A549 treated with dexamethasone at 1 μM for 4 hours (cell line): Measurements from ENCODE around the gene MRPL43. TPM values are rescaled to one million over a fixed set of nuclear protein-coding genes. Genes with fewer than 3 reads are reported as not detected.

Experiments used
- total RNA-seq: library from RNA; stranded (reverse); fragments of 200-300 nt; extraction: Qiagen RNA extraction; gene quantifications from 5 replicates; pipeline ENCODE4 v1.2.3, GENCODE V29; 2022

MRPL43 gene
- 76.4 to 97.7 TPM (median 92.4 TPM) in 5 replicates for total RNA-seq

GRCh38 chr10:100986952-100987684 is at the start of gene MRPL43, which contains the start of gene TWNK:
TSS of gene MRPL43 (minus strand) at chr10:100987497. CDS start at chr10:100987443, 54 bp downstream.
TSS of gene TWNK (plus strand) at chr10:100987543. CDS start at chr10:100988211, 668 bp downstream.

GRCh38 chr10:101031128-101031795 is 44.0 kb upstream of the MRPL43 start, which contains the start of the genes PDZD7 and SFXN3:
TSS of gene PDZD7 (minus strand) at chr10:101031129. CDS start at chr10:101030219, 910 bp downstream.
TSS of gene SFXN3 (plus strand) at chr10:101031234. CDS start at chr10:101034695, 3,461 bp downstream.

GRCh38 chr10:100999742-101000126 is 12.4 kb upstream of the MRPL43 start, which contains the start of gene LZTS2:
TSS of gene LZTS2 (plus strand) at chr10:100999808. CDS start at chr10:101002539, 2,731 bp downstream.

GRCh38 chr10:100969187-100970075 is 17.9 kb downstream of the MRPL43 start, which contains the start of gene SEMA4G:
TSS of gene SEMA4G (plus strand) at chr10:100969504. CDS start at chr10:100972913, 3,409 bp downstream.

Other genes with a start within 250 kb of the MRPL43 start
- 0.15 to 0.30 TPM (median 0.19 TPM) in 5 replicates for gene PAX2, start 241.9 kb downstream of the MRPL43 start, total RNA-seq
- gene SLF2, start 74.5 kb downstream of the MRPL43 start, total RNA-seq = 7.8 to 11.5 TPM (median 10.6 TPM) in 5 replicates
- gene SEMA4G, start 18.0 kb downstream of the MRPL43 start, total RNA-seq = 7.3 to 9.2 TPM (median 7.6 TPM) in 5 replicates
- gene TWNK, start within 50 bp of the MRPL43 start, total RNA-seq = 35.7 to 40.8 TPM (median 38.8 TPM) in 5 replicates
- gene LZTS2, start 12.3 kb upstream of the MRPL43 start, total RNA-seq = 22.4 to 43.1 TPM (median 36.7 TPM) in 5 replicates
- gene PDZD7, start 43.6 kb upstream of the MRPL43 start, total RNA-seq = 0.35 to 0.94 TPM (median 0.81 TPM) in 5 replicates
- 38.1 to 51.4 TPM (median 45.0 TPM) in 5 replicates for gene SFXN3, start 43.7 kb upstream of the MRPL43 start, total RNA-seq
- gene KAZALD1, start 74.5 kb upstream of the MRPL43 start, total RNA-seq = 2.0 to 3.3 TPM (median 2.9 TPM) in 5 replicates
- 0.04 TPM in 1 of 5 replicates, not detected in the others for gene TLX1, start 143.8 kb upstream of the MRPL43 start, total RNA-seq
- gene LBX1, start 242.0 kb upstream of the MRPL43 start, total RNA-seq = not detected in 5 replicates